Lower leg skin (tissue), 3 donors: Measurements from ENCODE around the gene RNLS.

ENCODE experiments used
- POLR2A ChIP-seq, 2 donors: fragments of 450-650 bp; IDR thresholded peaks; one replicate each; pipeline ENCODE4 v1.6.1; 2016 to 2017; ENCODE audit warnings: antibody characterized with exemption in 2 of 2, mild to moderate bottlenecking in 1 of 2, moderate library complexity in 1 of 2
- TF ChIP-seq, protein P1 (sequence below), 3 donors: fragments of 450-650 bp; IDR thresholded peaks; one replicate each; pipeline ENCODE4 v1.5.1; 2016; ENCODE audit warnings: antibody characterized with exemption in 3 of 3, mild to moderate bottlenecking in 3 of 3, moderate library complexity in 2 of 3

DNA sequence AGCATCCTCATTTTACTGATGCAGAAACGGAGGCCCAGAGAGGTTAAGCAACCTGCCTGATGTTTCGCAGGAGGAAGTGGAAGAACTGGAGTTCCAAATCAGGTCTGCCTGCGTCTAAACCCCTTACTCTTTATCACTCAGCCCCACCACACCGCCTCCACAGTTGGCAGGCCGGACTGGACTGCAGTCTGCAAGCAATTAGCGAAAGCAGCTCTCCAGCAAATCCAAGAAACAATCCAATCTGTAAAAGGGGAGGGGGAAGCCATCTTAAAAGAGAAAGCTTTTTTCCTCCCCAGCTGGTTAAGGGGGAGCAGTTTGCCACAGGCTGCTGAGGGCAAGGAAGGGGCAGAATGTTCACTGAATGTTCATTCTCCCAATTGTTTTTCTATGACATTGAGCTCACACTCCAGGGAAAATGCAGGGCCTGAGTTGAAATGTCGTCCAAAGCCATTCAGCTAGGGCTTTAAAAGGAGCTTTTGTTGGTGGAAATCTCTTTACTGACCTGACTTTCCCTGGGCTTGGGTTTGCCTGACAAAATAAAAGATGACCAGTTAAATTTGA, 350.1 kb downstream of the RNLS start:
- TF ChIP-seq, protein P1, sequence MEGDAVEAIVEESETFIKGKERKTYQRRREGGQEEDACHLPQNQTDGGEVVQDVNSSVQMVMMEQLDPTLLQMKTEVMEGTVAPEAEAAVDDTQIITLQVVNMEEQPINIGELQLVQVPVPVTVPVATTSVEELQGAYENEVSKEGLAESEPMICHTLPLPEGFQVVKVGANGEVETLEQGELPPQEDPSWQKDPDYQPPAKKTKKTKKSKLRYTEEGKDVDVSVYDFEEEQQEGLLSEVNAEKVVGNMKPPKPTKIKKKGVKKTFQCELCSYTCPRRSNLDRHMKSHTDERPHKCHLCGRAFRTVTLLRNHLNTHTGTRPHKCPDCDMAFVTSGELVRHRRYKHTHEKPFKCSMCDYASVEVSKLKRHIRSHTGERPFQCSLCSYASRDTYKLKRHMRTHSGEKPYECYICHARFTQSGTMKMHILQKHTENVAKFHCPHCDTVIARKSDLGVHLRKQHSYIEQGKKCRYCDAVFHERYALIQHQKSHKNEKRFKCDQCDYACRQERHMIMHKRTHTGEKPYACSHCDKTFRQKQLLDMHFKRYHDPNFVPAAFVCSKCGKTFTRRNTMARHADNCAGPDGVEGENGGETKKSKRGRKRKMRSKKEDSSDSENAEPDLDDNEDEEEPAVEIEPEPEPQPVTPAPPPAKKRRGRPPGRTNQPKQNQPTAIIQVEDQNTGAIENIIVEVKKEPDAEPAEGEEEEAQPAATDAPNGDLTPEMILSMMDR (IDR thresholded peaks at IDR 0.05): no peak
- TF ChIP-seq POLR2A (IDR thresholded peaks at IDR 0.05): no peak
